Ectodermal cell (in vitro differentiated cells): ENCODE results near the gene OGFOD3.
"Not testable (repeated sequence)": the region's sequence is repeated elsewhere in the genome, so short reads cannot be mapped to it uniquely, and the experiment has no call there.

Source experiments
- H3K27ac ChIP-seq: 2 replicates; pipeline ENCODE4 v1.7.0; 2013; ENCODE audit warnings: mild to moderate bottlenecking, low read depth, low read length; ENCODE audit not compliant: insufficient read depth, poor library complexity, severe bottlenecking
- H3K27me3 ChIP-seq: 2 replicates; pipeline ENCODE4 v1.7.0; 2013; ENCODE audit warnings: mild to moderate bottlenecking, low read length; ENCODE audit not compliant: insufficient read depth, control insufficient read depth, poor library complexity, severe bottlenecking
- H3K36me3 ChIP-seq: one replicate; pipeline ENCODE4 v1.7.0; 2013; ENCODE audit warnings: low read length; ENCODE audit not compliant: control insufficient read depth, insufficient read depth
- H3K4me1 ChIP-seq: one replicate; pipeline ENCODE4 v1.7.0; 2013; ENCODE audit warnings: low read length; ENCODE audit not compliant: control insufficient read depth, insufficient read depth
- H3K4me3 ChIP-seq: 2 replicates; pipeline ENCODE4 v1.7.0; 2013; ENCODE audit warnings: low read depth, low read length, control low read depth; ENCODE audit not compliant: insufficient read depth
- H3K9me3 ChIP-seq: 2 replicates; pipeline ENCODE4 v1.7.0; 2013; ENCODE audit warnings: mild to moderate bottlenecking, low read length, moderate library complexity; ENCODE audit not compliant: control insufficient read depth
- WGBS, 2 experiments: methylation state at CpG; one replicate each; pipeline ENCODE4 v1.1.7; 2013; ENCODE audit warnings: missing lambda C conversion rate in 2 of 2; 5-methylcytosine and 5-hydroxymethylcytosine counted together

Gene OGFOD3

DNA sequence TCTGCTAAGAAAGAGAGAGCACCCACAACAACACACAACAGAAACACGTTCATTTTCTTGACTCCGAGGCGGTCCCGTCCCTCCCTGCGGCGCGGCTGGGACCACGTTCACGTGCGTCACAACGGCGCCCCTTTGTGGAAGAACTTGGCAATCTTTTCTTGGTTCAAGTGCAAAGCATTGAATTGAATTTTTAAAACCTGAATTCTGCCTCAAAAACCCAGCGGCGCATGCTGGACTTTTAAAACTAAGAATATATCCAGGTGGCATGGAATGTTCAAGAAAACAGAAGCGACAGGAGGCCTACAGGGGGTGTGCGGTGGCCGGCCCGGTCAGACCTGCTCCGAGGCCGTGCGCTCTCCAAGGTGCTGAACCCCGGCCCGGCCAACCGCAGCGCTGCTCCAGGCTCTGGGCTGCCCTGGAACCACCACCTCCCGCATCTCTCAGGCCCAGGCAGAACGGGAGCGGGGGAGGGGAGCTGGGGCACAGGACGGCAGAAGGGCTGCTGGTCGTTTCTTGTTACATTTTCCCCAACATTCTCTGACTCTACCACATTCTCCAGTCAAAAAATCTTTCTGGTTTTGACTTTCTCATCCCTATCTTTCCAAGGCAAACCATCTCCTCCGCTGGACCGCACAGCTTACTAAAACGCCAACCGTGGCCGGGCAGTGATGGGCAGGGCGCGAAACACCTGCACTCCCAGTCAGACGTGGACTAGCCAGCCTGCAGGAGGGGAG is 3.7 kb downstream of the OGFOD3 start:
- 26 to 28% methylated on average over 38 of the region's 38 CpGs for WGBS, 2 experiments
- Histone ChIP-seq H3K4me3 (no peak overlapping the region), H3K36me3 (no peaks in the 10 kb centered on the region), H3K27ac (no peak overlapping the region), H3K4me1 (no peaks in the 10 kb centered on the region), H3K9me3 (no peaks in the 10 kb centered on the region), H3K27me3 (no peaks in the 10 kb centered on the region)

DNA sequence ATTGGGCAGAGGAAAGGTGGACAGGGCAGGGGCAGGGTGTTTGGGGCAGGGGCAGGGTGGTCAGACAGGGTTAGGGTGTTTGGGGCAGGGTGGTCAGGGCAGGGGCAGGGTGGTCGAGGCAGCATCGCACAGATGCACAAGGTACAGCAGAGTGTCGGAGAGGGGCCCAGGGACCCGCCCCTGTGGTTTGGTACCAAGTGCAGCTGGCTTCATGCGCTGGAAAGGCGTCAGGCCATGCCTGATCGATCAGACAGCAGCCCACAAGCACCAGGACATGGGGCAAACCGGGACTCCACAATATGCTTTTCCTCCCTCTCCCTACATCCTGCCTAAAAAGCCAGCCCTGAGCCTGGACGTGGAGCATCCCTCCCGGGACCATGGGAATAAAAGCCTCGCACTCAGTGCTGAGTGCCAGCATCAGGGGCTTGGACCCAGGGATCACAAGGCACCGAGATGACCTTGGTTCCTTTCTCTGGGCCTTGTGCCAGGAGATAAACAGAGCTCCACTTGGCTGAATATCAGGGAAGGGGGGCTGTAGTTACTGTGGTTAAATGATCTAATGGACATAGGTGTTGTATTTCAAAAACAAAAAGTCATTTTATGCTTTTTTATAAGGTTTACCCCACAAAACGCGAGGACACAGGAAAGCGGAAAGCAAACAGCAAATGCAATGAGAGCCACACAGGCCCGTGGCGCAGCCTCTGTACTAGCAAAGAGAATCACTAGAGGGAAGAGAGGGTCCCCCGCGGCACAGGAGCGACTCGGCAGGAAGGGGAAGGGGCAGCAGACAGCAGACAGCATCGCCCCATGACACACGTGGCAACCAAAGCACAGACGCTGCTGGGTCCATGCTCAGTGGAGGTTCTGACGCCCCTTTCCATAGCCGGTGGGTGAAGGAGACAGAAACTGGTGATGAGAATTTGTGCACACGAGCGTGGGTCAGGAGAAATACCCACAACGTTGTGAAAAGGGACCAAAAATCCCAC is 5.6 kb downstream of the OGFOD3 start:
- H3K4me1 ChIP-seq, result no peaks in the 10 kb centered on the region
- no peak overlapping the region for H3K27ac ChIP-seq
- no peaks in the 10 kb centered on the region for H3K27me3 ChIP-seq
- no peaks in the 10 kb centered on the region for H3K9me3 ChIP-seq
- 95% methylated on average over 29 of the region's 29 CpGs for WGBS, 2 experiments
- no peak overlapping the region for H3K4me3 ChIP-seq
- no peaks in the 10 kb centered on the region for H3K36me3 ChIP-seq

DNA sequence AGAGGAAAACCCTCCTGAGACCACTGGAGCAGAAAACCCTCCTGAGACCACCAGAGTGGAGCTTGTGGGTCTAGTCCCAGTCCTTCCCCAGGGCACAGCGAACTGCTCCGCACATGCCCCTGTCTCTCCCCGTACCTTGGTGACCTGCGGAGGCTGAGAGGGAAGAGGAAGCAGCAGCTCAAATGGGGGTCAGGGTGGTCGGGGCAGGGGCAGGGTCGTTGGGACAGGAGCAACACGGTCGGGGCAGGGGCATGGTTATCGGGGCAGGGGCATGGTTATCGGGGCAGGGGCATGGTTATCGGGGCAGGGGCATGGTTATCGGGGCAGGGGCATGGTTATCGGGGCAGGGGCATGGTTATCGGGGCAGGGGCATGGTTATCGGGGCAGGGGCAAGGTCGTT is 6.3 kb downstream of the OGFOD3 start:
- H3K4me3 ChIP-seq, H3K27ac ChIP-seq, H3K27me3 ChIP-seq, H3K4me1 ChIP-seq, H3K9me3 ChIP-seq, H3K36me3 ChIP-seq: not testable (repeated sequence)
- 95 to 96% methylated on average over 16 of the region's 16 CpGs for WGBS, 2 experiments

DNA sequence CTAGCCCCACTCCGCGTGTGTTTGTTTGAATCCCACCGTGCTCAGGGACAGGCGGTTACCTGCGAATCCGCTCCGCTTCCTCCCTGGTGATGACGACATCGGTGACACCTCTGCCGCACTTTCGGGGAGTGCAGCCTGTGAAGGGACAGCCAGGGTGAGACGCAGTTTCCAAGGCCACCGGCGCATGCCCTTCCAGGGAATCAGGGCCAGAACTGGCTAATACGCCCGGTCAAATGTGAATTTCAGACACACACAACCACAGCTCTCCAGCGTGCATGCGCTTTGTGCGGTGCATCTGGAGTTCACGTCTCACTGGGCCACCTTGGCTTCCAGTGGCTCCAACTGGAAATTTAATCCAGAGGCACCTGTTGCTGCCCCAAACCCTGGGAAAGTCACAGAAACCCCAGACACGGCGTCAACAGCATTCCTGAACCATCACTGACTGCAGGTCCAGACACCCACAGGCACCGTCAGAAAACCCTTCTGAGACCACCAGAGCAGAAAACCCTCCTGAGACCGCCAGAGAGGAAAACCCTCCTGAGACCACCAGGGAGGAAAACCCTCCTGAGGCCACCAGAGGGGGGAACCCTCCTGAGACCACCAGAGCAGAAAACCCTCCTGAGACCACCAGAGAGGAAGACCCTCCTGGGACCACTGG is 6.9 kb downstream of the OGFOD3 start:
- Histone ChIP-seq H3K4me1 (no peaks in the 10 kb centered on the region), H3K27me3 (no peaks in the 10 kb centered on the region), H3K36me3 (no peaks in the 10 kb centered on the region), H3K9me3 (no peaks in the 10 kb centered on the region), H3K4me3 (no peak overlapping the region), H3K27ac (no peak overlapping the region)
- WGBS, 2 experiments, result 95 to 96% methylated on average over 24 of the region's 24 CpGs

GRCh38 chr17:82410014-82410716 is 8.2 kb downstream of the OGFOD3 start:
- H3K4me1 ChIP-seq, result no peaks in the 10 kb centered on the region
- H3K9me3 ChIP-seq, result no peaks in the 10 kb centered on the region
- H3K27ac ChIP-seq, result no peak overlapping the region
- H3K4me3 ChIP-seq, result no peak overlapping the region
- H3K36me3 ChIP-seq, result no peaks in the 10 kb centered on the region
- no peaks in the 10 kb centered on the region for H3K27me3 ChIP-seq
- WGBS, 2 experiments, result 90 to 95% methylated on average over 14 of the region's 14 CpGs

GRCh38 chr17:82408938-82409318 is 9.5 kb downstream of the OGFOD3 start:
- Histone ChIP-seq H3K4me1 (no peaks in the 10 kb centered on the region), H3K4me3 (no peak overlapping the region), H3K36me3 (no peaks in the 10 kb centered on the region), H3K9me3 (no peaks in the 10 kb centered on the region), H3K27ac (no peak overlapping the region), H3K27me3 (no peaks in the 10 kb centered on the region)
- WGBS, 2 experiments, result 95% methylated on average over 21 of the region's 21 CpGs

DNA sequence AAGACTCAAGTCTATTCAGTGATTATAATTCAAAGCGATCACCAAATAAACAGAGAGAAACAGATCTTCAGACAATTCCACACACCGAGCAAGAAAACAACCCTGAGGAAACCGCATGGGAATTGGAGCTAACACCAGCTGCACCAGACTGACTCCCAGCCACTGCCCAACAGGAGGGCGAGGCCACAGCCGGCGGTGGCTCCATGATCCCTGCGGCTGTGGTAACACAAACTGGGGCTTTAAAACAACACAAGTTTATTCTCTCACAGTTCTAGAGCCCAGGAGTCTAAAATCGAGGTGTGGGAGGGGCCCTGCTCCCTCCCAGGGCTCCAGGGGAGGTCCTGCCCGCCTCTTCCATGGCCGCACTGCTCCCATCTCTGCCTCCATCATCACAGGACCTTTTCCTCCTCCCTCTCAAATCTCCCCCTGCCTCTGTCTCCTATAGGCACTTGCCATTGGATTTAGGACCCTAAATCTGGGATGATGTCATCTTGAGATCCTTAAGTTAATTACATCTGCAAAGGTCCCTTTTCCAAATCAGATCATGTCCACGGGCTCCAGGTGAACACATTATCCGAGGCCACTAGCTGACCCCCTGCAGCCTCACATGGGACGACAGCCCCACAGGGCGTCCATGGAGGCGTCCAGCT is 10.0 kb downstream of the OGFOD3 start:
- H3K9me3 ChIP-seq, result no peaks in the 10 kb centered on the region
- no peak overlapping the region for H3K4me3 ChIP-seq
- no peak overlapping the region for H3K27ac ChIP-seq
- H3K27me3 ChIP-seq, result no peaks in the 10 kb centered on the region
- 93% methylated on average over 15 of the region's 15 CpGs for WGBS, 2 experiments
- H3K36me3 ChIP-seq, result no peaks in the 10 kb centered on the region
- H3K4me1 ChIP-seq, result no peaks in the 10 kb centered on the region

GRCh38 chr17:82407255-82407654 is 11.1 kb downstream of the OGFOD3 start:
- no peaks in the 10 kb centered on the region for H3K9me3 ChIP-seq
- no peaks in the 10 kb centered on the region for H3K27me3 ChIP-seq
- H3K4me3 ChIP-seq, result no peak overlapping the region
- H3K36me3 ChIP-seq, result no peaks in the 10 kb centered on the region
- 95 to 96% methylated on average over 13 of the region's 13 CpGs for WGBS, 2 experiments
- H3K4me1 ChIP-seq, result no peaks in the 10 kb centered on the region
- no peak overlapping the region for H3K27ac ChIP-seq

DNA sequence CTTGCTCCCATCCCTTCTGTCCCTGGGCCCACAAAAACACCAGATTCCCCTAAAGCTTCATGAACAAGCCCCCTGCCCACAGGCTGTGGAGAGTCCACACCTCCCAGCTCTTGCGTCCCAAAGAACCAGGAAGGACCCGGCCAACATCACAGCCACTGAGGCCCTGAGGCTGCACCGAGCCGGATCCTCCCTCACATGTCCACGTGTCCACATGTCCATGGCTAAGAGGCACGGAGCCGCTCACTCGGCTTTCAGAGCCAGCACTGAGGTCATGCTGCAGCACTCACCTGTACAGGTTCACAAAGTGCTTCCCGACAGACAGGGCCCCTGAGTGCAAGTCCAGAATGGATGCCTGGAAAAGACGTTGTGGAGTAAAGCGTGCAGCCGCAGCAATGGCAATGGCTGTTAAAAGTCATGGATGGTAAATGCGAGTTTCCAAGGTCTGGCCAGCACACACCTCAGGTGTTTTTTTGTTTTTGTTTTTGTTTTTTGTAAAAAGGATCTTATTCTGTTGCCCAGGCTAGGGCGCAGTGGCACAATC is 12.2 kb downstream of the OGFOD3 start:
- Histone ChIP-seq H3K9me3 (no peaks in the 10 kb centered on the region), H3K27me3 (no peaks in the 10 kb centered on the region), H3K4me1 (no peaks in the 10 kb centered on the region), H3K36me3 (peaks cover 7% of the 10 kb centered on the region), H3K27ac (no peak overlapping the region), H3K4me3 (no peak overlapping the region)
- 96 to 97% methylated on average over 14 of the region's 14 CpGs for WGBS, 2 experiments
